GM23338 (cell line): ENCODE data around the gene TP73. TPM values are rescaled to one million over a fixed set of nuclear protein-coding genes. Genes with fewer than 3 reads are reported as not detected.

Experiments used
- CREB1 ChIP-seq: fragments of 250-450 bp; sonication (Bioruptor Pico); IDR thresholded peaks from 2 replicates; pipeline ENCODE4 v1.5.0; 2020; ENCODE audit warnings: low read depth, mild to moderate bottlenecking, moderate library complexity
- EZH2 ChIP-seq: fragments of 200-600 bp; sonication (generic); IDR thresholded peaks from one replicate; pipeline ENCODE4 v1.8.0; 2017; ENCODE audit warnings: antibody characterized with exemption, mild to moderate bottlenecking, low read depth; ENCODE audit not compliant: unreplicated experiment
- NANOG ChIP-seq: IDR thresholded peaks from 2 replicates; pipeline ENCODE4 v1.6.1; 2016; ENCODE audit warnings: antibody characterized with exemption, borderline replicate concordance
- POLR2AphosphoS5 ChIP-seq: IDR thresholded peaks from 2 replicates; pipeline ENCODE4 v1.6.1; 2016; ENCODE audit warnings: antibody characterized with exemption, low read depth
- REST ChIP-seq: IDR thresholded peaks from one replicate; pipeline ENCODE4 v1.6.1; 2018; ENCODE audit warnings: antibody characterized with exemption; ENCODE audit not compliant: unreplicated experiment
- STAT1 ChIP-seq: IDR thresholded peaks from one replicate; pipeline ENCODE4 v1.6.1; 2016; ENCODE audit warnings: antibody characterized with exemption; ENCODE audit not compliant: unreplicated experiment
- ZNF114 ChIP-seq: fragments of 250-450 bp; sonication (Bioruptor Pico); IDR thresholded peaks from 2 replicates; pipeline ENCODE4 v1.5.0; 2020; ENCODE audit warnings: mild to moderate bottlenecking, moderate library complexity
- ZNF462 ChIP-seq: fragments of 250-450 bp; sonication (Bioruptor Pico); IDR thresholded peaks from 2 replicates; pipeline ENCODE4 v1.5.0; 2020; ENCODE audit warnings: mild to moderate bottlenecking, moderate library complexity
- polyA plus RNA-seq: library from polyadenylated mRNA; unstranded; fragments of >200 nt; fragmentation: Nextera tagmentation; extraction: Ambion mirVana; gene quantifications from 2 replicates; pipeline ENCODE4 v1.2.1, GENCODE V29; 2016
- total RNA-seq: library from RNA; depleted of rRNA; stranded (reverse); fragments of >200 nt; shearing (Covaris generic); gene quantifications from 2 replicates; pipeline ENCODE4 v1.2.3, GENCODE V29; 2014

TP73 gene
- total and polyA plus RNA-seq, 2 experiments from 2014 or later: 1.4 to 3.4 TPM

GRCh38 chr1:3697104-3697503 lies 44.8 kb downstream of the TP73 start (continued):
- TF ChIP-seq ZNF462 (CRISPR knock-in tag) (no peak), ZNF114 (CRISPR knock-in tag) (no peak), CREB1 (CRISPR knock-in tag) (no peak), EZH2 (no peak), STAT1 (no peak), NANOG (no peak), REST (no peak), POLR2AphosphoS5 (no peak)
